Stimulated activated CD4-positive, alpha-beta T cell treated with anti-CD3 and anti-CD28 coated beads, Interleukin-12 subunit alpha, Interleukin-12 subunit beta, amount 100 ng/mL, for 24 hours (primary cell): Measurements from ENCODE around the gene GPR146.

Experiments
- DNase-seq, 2 experiments: peaks; one replicate each; pipeline ENCODE4 v3.0.0-alpha.2; 2020; ENCODE audit warnings: low read depth in 2 of 2

GPR146 gene

GRCh38 chr7:1043552-1044188 is 676 bp upstream of the GPR146 start:
- DNase-seq, result no peak

GRCh38 chr7:1045069-1046063 is 1.0 kb downstream of the GPR146 start:
- no peak for DNase-seq

- no peak for DNase-seq
Observed at GRCh38 chr7:1046722-1047679, 2.7 kb downstream of the GPR146 start.

GRCh38 chr7:1049006-1049741 is 4.8 kb downstream of the GPR146 start:
- no peak for DNase-seq

- no peak for DNase-seq
Observed at GRCh38 chr7:1049801-1050200, 5.5 kb downstream of the GPR146 start.

GRCh38 chr7:1050254-1050906 is 6.0 kb downstream of the GPR146 start:
- DNase-seq, result no peak

- DNase-seq, result no peak
Observed at GRCh38 chr7:1050956-1051690, 6.8 kb downstream of the GPR146 start.

- no peak for DNase-seq
Observed at GRCh38 chr7:1052031-1052818, 7.9 kb downstream of the GPR146 start.

GRCh38 chr7:1053002-1053411 is 8.7 kb downstream of the GPR146 start:
- no peak for DNase-seq

- no peak for DNase-seq
Observed at GRCh38 chr7:1053816-1054370, 9.5 kb downstream of the GPR146 start.

GRCh38 chr7:1054438-1054837 is 10.1 kb downstream of the GPR146 start:
- DNase-seq, result no peak

- DNase-seq, result peak; percentile 20 to 28
Observed at GRCh38 chr7:1054861-1055450, 10.6 kb downstream of the GPR146 start.

GRCh38 chr7:1055491-1055955 is 11.2 kb downstream of the GPR146 start:
- no peak for DNase-seq

- no peak for DNase-seq
Observed at GRCh38 chr7:1055956-1056784, 11.8 kb downstream of the GPR146 start.

- no peak for DNase-seq
Observed at GRCh38 chr7:1056785-1057410, 12.6 kb downstream of the GPR146 start.

- DNase-seq, result no peak
Observed at GRCh38 chr7:1057416-1058291, 13.3 kb downstream of the GPR146 start.
